H1 (cell line): ENCODE data around the gene GPR176. TPM values are rescaled to one million over a fixed set of nuclear protein-coding genes. Genes with fewer than 3 reads are reported as not detected.

Experiments used
- BCL11A ChIP-seq, 2 experiments: IDR thresholded peaks; one replicate each; pipeline ENCODE4 v1.6.1; 2011; ENCODE audit warnings: low read depth in 2 of 2, low read length in 2 of 2, mild to moderate bottlenecking in 2 of 2
- GTF2F1 ChIP-seq: IDR thresholded peaks from 2 replicates; pipeline ENCODE4 v1.6.1; 2012; ENCODE audit warnings: low read depth, low read length, improper control_type of control experiment, borderline replicate concordance
- SP2 ChIP-seq: IDR thresholded peaks from 2 replicates; pipeline ENCODE4 v1.6.1; 2012; ENCODE audit warnings: mild to moderate bottlenecking, low read length, inconsistent platforms
- TAF7 ChIP-seq: optimal IDR thresholded peaks from 2 replicates; pipeline ENCODE3; 2011; ENCODE audit warnings: low read depth, mild to moderate bottlenecking, inconsistent platforms, low read length, moderate library complexity, borderline replicate concordance
- polyA plus RNA-seq, 7 experiments: library from polyadenylated mRNA; depleted of rRNA in 3 of 7; stranded (reverse) in 5 of 7; unstranded in 2 of 7; fragments of >200 nt in 5 of 7; fragments of 200-250 nt in 2 of 7; gene quantifications; 1 replicate in 5 of 7; 2 replicates in 1 of 7; 4 replicates in 1 of 7; pipeline versions ENCODE4 v1.2.1 to v1.2.3, GENCODE V29; 2011 to 2013; ENCODE audit warnings: missing spikeins in 2 of 7, mixed read lengths in 2 of 7
- total RNA-seq: library from RNA; stranded (reverse); fragmentation: NEBNext Ultra II Directional; extraction: Animal tissue kit (Norgen Biotek cat#: 25700); gene quantifications from 2 replicates; pipeline ENCODE4 v1.2.1, GENCODE V29; 2021

GPR176 gene
- total and polyA plus RNA-seq, 2 of the 8 experiments (the other 6 are each of a cell fraction or from before 2014, with no cell fraction given), result 190 to 281 TPM

DNA sequence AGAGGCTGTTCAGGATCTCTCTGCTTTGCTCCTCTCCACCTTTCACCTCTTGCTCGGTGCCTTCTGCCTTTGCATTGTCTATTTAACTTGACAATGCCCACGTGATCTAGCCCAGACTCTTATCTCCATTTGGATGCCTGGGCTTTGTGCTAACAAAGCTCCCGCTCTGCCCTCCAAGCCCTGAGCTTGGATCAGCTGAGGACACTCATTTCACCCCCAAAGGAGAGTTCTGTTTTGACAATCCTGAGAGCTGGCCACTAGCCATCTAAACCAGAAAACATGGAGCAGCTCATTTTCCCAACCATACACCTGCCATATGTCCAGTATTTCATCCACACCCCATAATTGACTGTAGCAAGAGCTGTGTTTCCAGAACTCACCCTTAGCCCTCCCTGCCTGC, 12.8 kb downstream of the GPR176 start (continued):
- no peak for TF ChIP-seq TAF7
- no peak for TF ChIP-seq GTF2F1
- no peak for TF ChIP-seq BCL11A (IDR thresholded peaks at IDR 0.05; ENCODE audit: low read depth in 2 of 2, low read length in 2 of 2)
- TF ChIP-seq SP2, result no peak
